Retinal pigment epithelial cell (primary cell): ENCODE measurements around the gene MAGEC1.

Experiments used
- DNase-seq: peaks from one replicate; pipeline ENCODE4 v3.0.0-alpha.2; 2010; ENCODE audit warnings: low read depth
- H3K4me3 ChIP-seq: 2 replicates; pipeline ENCODE4 v1.5.1; 2011; ENCODE audit warnings: mild to moderate bottlenecking, low read length, control low read depth, moderate library complexity
- TF ChIP-seq, protein P1 (sequence below): conservative IDR thresholded peaks from 2 replicates; pipeline ENCODE4 v1.5.1; 2011; ENCODE audit warnings: low read depth, low read length, control low read depth, inconsistent platforms

Gene MAGEC1

DNA sequence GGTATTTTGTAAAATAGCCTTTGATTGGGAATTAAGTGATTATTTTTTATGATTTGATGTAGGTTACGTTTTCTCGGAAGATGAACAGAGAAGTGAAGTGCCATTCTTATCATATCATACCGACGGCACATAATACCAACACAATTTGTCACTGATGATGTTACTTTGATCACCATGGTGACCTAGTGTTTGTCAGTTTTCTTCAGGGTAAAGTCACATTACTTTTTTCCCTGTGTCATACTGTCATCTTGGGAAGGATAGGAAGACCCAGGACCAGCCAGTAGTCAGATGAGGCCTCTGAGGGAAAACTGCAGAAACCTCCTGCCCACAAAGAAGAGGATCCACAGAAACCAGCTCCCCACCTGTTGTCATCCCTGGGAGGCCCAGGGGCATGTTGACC is 1.3 kb upstream of the MAGEC1 start:
- H3K4me3 ChIP-seq, result no peak overlapping the region
- no peak for DNase-seq
- TF ChIP-seq, protein P1, sequence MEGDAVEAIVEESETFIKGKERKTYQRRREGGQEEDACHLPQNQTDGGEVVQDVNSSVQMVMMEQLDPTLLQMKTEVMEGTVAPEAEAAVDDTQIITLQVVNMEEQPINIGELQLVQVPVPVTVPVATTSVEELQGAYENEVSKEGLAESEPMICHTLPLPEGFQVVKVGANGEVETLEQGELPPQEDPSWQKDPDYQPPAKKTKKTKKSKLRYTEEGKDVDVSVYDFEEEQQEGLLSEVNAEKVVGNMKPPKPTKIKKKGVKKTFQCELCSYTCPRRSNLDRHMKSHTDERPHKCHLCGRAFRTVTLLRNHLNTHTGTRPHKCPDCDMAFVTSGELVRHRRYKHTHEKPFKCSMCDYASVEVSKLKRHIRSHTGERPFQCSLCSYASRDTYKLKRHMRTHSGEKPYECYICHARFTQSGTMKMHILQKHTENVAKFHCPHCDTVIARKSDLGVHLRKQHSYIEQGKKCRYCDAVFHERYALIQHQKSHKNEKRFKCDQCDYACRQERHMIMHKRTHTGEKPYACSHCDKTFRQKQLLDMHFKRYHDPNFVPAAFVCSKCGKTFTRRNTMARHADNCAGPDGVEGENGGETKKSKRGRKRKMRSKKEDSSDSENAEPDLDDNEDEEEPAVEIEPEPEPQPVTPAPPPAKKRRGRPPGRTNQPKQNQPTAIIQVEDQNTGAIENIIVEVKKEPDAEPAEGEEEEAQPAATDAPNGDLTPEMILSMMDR, result no peak

DNA sequence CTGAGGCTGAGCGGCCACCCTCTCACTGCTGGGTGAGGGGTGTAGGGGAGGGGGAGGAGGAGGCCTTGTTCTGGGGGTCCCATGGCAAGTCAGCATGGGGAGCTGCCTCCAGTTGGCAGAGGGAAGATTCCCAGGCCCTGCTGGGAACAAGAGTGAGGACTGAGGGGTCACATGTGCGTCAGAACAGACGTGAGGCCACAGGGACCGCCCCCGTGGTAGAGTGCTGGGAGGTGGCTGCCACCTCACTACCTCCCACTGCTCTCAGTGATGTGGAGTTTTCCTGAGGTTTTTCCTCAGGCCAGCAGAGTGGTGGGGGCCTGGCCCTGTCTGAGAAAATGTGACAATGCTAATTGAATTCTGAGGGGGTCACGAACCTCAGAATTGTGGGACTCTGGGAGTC is 568 bp downstream of the MAGEC1 start:
- no peak for DNase-seq
- no peak overlapping the region for H3K4me3 ChIP-seq
- TF ChIP-seq, protein P1, result no peak

DNA sequence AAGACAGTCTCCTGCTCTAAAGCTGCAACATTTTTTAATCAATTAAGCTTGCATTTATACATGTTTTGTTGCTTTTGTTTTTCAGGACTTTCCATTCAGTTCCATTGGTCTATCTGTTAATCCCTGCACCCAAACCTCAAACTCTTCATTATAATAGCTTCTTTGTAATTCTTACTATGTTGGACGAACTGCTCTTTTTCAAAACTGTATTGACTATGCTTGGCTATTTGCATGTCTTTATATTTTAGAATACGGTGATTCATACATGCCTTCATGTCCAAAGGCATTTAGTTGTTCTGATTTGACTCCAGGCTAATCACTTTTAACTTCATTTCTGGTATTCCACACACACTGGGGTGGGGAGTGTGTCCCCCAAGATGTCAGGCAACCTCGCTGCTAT is 14.1 kb downstream of the MAGEC1 start:
- no peak overlapping the region for H3K4me3 ChIP-seq
- TF ChIP-seq, protein P1, result no peak

DNA sequence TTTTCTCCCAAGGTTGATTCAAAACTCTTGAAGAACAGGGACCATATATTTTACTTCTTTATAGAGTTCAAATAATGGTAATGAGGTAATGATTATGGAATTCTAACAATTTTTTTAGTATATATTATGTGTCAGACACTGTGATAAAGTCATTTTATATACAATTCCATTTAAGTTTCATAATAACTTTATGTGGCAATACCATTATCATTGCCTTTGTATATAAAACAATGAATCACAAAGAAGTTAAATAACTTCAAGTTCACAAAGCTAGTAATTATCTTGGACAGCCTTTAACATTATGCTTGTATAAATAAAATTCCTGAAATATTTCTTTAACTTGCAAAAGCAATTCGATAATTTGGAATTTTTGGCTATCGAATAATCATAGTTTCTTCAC is 20.6 kb downstream of the MAGEC1 start:
- H3K4me3 ChIP-seq, result no peak overlapping the region
- TF ChIP-seq, protein P1, result no peak

More for the DNA sequence above, 14.1 kb downstream of the MAGEC1 start:
- no peak for DNase-seq

DNA sequence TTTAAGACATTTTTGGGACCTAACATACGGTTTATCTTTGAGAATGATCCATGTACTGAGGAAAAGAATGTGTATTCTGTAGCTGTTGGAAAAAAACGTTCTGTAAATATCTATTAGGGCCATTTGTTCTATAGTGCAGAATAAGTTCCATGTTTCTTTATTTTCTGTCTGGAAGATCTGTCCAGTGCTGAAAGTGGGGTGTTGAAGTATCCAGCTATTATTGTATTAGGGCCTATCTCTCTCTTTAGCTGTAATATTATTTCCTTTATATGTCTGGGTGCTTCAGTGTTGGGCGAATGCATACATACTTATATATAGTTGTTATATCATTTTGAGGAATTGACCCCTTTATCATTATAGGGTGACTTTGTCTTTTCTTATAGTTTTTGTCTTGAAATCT is 24.7 kb downstream of the MAGEC1 start:
- no peak overlapping the region for H3K4me3 ChIP-seq
- TF ChIP-seq, protein P1, result no peak
- DNase-seq, result no peak

More for the DNA sequence above, 20.6 kb downstream of the MAGEC1 start:
- DNase-seq, result no peak

DNA sequence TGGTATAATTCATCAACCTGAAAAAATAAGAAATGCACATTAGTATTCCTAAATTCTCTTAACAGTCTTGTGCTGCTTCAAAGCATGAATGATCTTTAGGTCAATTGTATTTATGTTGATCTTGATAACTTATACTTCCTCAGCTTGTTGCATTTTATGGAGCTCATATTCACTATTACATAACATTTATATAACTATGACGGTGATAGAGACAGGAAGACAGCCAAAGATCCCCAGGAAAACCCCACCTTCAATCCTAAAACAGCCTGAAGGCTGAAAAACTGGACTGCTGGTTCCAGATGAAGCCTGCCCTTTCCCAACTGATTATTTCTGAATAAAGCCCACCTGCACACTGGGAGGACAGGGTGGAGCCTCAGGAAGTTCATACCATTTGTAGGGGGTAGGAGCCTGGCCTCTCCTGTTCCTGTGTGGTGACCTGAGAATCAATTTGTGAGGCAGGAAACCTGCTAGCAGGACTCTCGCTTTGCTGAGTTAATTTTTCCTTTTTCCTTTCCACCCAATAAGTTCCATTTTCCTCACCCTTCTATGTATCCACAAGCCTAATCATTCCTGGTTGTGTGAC is 30.5 kb downstream of the MAGEC1 start:
- TF ChIP-seq, protein P1, result no peak
- H3K4me3 ChIP-seq, result no peak overlapping the region
- no peak for DNase-seq

DNA sequence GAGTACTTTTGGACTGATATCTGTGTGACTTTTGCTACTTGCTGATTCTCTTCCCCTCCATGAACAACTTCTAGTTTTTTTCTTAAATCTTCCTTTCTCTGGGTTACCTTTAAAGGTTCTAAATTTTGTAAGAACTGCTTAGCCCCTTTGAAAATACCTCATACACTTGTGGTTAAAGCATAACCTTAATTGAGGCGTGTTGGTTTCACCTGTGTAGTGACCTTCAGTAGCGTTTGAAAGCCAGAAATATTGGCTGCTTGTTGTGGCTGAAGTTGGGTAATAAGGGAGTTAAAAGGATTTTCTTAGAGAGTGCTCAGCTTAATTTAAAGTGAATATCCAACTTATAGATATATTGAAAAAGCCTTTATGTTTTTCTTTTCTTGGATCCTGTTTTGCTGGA is 32.0 kb downstream of the MAGEC1 start:
- TF ChIP-seq, protein P1, result no peak
- DNase-seq, result no peak

More for the DNA sequence above, 32.0 kb downstream of the MAGEC1 start:
- H3K4me3 ChIP-seq, result no peak overlapping the region
